HL-60/S4 (cell line): Measurements from ENCODE around the gene RNF223.

ENCODE experiments used
- in situ Hi-C: fragments of 300-500 bp; cut with MboI; formaldehyde crosslinking; loops from 2 replicates; pipeline ENCODE4 v1.14.3; 2022; ENCODE audit warnings: low sequenced_read_pairs

RNF223 gene

GRCh38 chr1:1073743-1074587, at the start of gene RNF223:
Gene RNF223, minus strand, starts transcription at chr1:1074306. Its CDS starts 1,740 bp downstream, at chr1:1072566.
- in situ Hi-C loops = no loop called here

GRCh38 chr1:1122981-1123480, 48.9 kb upstream of the RNF223 start:
- in situ Hi-C loops = no loop called here

GRCh38 chr1:1122078-1122811, 48.1 kb upstream of the RNF223 start:
- in situ Hi-C loops = no loop called here

GRCh38 chr1:1121611-1122077, 47.5 kb upstream of the RNF223 start:
- in situ Hi-C loops = no loop called here

DNA sequence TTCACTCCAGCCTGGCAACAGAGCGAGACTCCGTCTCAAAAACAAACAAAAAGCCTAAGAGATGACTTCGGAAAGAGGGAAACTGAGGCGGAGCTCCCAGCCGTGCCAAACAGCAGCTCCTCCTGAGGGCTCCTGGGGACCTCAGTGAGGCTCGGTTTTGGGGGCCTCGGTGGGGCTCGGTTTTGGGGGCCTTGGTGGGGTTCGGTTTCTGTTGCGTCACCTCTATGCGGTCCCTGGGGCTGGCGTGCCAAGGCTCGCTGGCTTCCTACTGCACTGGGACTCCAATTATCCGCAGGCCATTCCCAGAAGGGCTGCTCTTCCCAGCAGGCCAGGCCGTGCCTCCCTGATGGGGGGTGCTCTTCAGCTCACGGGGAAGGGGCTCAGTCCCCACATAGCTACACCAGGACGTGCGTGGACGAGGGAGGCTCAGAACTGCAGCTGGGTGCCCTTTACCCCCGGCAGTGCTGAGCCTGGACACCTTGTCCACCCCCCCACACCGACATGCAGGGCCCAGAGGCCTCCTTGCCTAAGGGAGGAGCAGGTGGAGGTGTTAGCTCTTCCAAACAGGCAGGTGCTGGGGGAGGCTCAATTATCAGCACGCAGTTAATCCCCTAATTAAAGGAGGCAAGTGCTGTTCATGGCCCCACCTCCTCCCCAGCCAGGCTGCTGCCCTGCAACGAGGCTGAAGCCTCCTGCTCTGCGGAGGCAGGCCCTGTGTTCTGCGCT, 46.9 kb upstream of the RNF223 start:
- in situ Hi-C loops = no loop called here

- in situ Hi-C loops = no loop called here
These were observed 46.0 kb upstream of the RNF223 start for GRCh38 chr1:1120096-1120495.

GRCh38 chr1:1119272-1119890, 45.3 kb upstream of the RNF223 start:
- in situ Hi-C loops = no loop called here

GRCh38 chr1:1118876-1119220, 44.7 kb upstream of the RNF223 start:
- in situ Hi-C loops = no loop called here

DNA sequence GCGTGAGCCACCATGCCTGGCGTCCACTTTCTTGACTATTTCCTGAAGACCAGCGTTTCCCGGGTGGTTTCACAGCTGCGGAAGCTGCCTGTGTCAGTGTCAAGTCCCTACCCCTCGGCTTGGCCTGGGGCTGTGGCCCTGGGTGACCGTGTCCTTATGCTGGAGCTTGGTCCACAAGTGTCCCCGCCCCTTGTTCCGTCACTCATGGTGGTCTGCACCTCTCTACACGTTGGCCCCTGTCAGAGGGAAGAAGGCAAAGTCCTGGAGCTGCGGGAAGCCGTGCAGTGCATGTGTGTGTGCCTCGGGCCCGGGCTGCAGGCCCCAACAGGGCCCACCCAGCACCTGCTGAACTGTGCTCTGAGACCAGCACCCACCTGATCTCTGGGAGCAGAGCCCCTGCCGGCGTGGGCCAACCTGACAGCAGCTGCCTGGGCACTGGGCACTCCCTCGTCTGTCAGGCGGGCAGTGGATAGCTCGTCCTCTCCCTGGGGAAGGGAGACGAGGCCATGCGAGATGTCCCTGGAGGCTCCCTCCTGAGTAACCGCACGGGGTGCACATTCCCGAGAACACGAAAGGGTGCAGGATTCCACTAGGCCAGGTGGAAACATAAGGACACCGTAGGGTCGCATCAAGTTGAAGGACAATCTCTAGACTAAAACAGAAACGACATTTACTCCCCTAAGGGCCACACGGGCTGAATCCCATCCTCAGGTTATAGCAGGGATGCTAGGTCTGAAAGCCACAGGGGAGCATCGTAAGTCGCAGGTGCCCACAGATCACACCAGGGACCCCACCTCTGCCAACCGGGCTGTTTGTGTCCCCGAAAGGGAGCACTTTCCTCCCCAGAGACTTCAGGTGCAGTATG, 44.1 kb upstream of the RNF223 start:
- in situ Hi-C loops = no loop called here

GRCh38 chr1:1117469-1117831, 43.3 kb upstream of the RNF223 start:
- in situ Hi-C loops = no loop called here

DNA sequence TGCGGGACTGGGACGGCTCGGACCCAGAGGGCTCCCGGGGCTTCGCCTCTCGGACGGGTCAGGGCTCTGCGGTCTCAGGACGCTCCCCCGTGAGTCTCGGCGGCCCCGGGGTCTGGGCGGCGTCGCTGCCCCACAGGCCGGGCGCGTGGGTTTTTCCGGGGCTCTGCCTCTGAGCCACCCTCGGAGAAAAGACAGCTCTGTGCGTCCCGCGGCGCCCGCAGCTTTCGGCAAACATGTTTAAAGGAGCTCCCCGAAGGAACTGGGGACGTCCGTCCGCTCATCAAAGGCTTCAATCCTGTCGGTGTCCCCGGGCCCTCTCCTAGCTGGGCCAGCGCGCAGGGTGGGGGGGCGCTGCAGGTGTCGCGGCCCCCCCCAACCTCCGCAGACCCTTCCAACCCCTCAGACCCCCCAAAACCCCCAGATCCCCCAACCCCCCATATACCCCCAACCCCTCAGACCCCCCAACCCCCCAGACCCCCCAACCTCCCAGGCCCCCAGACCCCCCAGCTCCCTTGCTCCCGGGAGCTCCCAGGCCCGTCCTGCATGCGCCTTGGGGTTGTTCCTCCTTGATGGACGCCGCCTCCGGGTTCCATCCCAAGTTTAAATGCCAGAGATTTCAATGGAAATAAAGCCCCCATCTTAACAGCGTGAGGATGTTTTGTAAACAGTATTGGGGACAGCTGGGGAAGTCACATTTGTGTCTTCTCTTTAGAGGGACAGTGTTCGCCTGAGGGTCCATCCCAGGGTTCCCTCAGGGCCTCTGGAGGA, 42.8 kb upstream of the RNF223 start:
- in situ Hi-C loops = no loop called here

GRCh38 chr1:1115786-1116700, 41.9 kb upstream of the RNF223 start, which contains the start of gene C1orf159:
Gene C1orf159, minus strand, starts transcription at chr1:1116089. Its CDS starts 24,546 bp downstream, at chr1:1091543.
- in situ Hi-C loops = no loop called here

- in situ Hi-C loops = no loop called here
These were observed 41.2 kb upstream of the RNF223 start for GRCh38 chr1:1115136-1115785.

DNA sequence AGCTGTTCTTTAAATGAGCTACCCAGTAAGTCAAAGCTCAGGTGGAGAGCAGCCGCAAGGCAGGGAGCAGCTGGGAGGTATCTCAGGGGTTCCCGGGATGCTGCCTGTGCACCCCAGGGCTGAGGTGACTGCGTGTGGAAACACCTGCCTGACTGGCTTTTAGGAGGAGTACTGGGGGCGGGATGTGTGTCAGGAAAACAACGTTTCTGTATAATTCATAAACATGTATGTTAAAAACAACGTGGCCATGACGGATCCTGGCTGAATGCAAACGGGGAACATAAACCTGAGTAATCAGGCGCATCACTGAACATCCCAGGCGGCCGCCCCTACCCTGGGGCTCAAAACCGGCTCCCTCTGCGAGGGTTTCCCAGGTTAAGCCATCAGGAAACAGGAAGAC, 40.3 kb upstream of the RNF223 start:
- in situ Hi-C loops = no loop called here

DNA sequence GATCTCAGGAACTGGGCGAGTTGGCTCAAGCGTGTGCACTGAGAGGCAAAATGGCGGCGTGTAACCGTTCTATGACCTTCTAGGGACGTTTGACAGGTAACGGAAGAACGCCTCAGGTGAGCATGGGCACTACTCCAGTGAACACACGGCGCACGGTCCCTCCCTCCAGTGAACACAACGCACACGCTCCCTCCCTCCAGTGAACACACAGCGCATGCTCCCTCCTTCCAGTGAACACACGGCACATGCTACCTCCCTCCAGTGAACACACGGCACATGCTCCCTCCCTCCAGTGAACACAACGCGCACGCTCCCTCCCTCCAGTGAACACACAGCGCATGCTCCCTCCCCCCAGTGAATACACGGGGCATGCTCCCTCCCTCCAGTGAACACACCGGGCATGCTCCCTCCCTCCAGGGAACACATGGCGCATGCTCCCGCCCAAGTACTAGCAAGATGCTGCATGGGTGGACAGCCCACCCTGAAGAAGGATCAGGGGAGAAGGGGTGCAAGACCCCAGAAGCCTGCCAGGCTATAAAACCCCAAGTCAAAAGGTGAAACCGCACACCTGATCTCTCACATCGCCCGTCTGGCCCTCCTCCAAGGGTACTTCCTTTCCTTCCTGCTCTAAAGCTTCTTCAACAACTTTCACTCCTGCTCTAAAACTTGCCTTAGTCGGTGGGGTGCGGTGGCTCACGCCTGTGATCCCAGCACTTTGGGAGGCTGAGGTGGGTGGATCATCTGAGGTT, 38.3 kb upstream of the RNF223 start:
- in situ Hi-C loops = no loop called here

- in situ Hi-C loops = no loop called here
These were observed 37.6 kb upstream of the RNF223 start for GRCh38 chr1:1111516-1112236.
